HG02642 (cell line): ENCODE data around the gene FBXW2.
"Not testable (repeated sequence)": the region's sequence is repeated elsewhere in the genome, so short reads cannot be mapped to it uniquely, and the experiment has no call there.

ENCODE experiments used
- ATAC-seq: cut with Tn5 transposase; IDR thresholded peaks from one replicate; pipeline ENCODE4 v1.9.1; 2021; ENCODE audit warnings: mild to moderate bottlenecking; ENCODE audit not compliant: unreplicated experiment, poor library complexity

FBXW2 gene

GRCh38 chr9:120750421-120750820 lies 42.8 kb downstream of the FBXW2 start:
- ATAC-seq, result no peak

GRCh38 chr9:120746366-120746765 lies 46.9 kb downstream of the FBXW2 start:
- ATAC-seq, result not testable (repeated sequence)

DNA sequence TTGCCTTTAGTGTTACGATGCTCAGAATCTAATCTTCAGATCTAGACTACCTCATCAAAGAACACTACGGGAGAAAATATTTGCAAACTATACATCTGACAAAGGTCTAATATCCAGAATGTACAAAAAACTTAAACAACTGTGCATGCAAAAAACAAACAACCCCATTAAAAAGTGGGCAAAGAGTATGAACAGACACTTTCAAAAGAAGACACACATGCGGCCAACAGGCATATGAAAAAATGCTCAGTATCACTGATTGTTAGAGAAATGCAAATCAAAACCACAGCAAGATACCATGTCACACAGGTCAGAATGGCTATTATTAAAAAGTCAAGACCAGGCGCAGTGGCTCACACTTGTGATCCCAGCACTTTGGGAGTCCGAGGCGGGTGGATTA lies 47.9 kb downstream of the FBXW2 start:
- ATAC-seq, result no peak

DNA sequence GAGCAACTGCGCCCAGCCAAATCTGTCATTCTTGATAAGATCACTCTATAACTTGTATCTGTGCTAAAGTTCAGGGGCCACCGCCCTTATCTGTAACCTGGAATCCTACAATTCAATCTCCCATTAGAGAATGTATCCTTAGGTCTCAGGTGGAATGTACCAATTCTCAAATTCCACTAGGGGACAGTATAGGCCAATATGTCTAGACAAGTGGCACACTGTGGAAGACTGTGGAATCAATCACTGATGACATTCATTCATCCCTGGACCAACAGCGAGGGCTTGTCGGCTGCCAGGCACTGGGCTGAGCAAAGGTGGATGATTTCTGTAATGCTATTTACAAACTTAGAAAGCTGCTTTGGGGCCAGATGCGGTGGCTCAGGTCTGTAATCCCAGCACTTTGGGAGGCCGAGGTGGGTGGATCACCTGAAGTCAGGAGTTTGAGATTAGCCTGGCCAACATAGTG lies 50.2 kb downstream of the FBXW2 start:
- ATAC-seq, result no peak

DNA sequence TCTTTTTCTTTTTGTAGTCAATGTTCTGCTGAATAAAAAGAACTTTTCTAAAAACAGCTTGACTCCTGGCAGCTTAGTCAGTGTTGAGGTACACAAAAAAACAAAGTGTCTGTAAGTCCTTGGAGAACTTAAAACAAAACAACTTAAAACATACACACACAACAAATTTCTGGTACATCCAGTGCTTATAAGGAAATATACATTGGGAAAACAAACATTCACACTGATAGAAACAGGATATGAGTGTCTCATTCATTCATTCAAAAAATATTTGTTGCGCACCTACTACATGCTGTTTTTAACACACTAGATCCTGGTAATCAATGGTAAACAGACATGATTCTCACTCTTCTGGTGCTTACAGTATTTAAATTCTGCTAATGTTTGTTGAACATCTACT lies 51.5 kb downstream of the FBXW2 start:
- ATAC-seq, result no peak

GRCh38 chr9:120741191-120741590 lies 52.0 kb downstream of the FBXW2 start:
- ATAC-seq, result no peak

DNA sequence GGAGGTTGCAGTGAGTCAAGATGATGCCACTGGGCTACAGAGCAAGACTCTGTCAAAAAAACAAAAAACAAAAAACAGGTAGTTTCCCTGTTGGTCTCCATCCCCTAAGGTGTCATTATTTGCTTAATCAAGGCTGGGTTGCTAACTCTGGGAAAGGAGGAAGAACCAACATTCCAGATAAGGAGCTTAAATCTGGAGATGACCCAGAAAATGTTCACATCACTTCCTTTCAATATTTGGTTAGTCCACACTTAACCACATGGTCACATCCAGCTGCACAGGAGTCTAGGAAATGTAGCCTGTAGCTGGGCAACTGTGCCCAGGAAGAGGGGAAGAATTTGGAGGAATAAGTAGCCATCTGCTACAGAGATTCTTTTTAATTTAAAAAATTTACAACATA lies 53.1 kb downstream of the FBXW2 start:
- no peak for ATAC-seq

DNA sequence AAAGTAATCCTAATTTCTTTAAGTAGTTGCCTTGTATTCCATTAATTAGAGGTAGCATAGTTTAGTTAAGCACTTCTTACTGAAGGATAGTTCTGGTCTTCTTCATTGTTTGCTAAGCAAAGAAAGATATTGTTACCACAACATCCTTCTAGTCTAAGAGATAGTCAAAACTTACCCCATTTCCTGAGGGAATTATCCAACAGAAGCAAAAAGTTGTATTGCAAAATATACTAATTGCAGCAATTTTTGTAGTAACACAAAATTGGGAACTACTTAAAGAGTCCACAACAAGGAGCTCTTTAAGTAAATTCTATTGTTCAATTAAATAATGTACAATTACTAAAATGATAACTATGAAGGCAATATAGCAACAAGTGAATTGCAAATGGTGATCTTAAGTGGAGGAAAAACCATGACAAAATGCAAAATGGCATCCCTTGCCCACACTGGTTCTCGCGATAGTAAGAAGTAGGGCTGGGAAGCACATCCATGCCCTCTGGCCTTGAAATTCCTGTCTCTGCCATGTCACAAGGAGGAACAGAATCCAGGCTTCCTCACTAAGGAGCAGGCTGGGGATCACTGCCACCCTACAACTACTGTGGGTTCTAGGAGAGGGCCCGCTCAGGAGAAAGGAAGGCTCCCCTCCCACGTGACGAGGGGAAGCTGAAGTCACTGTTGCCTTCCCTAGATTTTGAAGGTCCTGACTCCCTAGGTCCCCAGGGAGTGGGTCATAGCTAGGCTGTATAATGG lies 55.6 kb downstream of the FBXW2 start:
- ATAC-seq, result no peak

DNA sequence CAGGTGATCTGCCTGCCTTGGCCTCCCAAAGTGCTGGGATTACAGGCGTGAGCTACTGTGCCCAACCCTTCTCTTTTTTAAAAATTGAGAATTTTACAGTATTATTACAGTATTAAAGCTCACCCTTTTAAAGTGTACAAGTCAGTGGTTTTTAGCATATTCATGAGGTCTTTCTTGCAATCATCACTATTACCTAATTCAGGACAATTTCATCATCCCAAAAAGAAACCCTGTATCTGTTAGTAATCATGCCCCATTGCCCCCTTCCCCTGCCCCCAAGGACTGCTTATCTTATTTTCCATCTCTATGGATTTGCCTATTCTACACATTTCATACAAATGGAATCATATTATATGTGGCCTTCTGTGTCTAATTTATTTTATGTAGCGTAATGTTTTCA lies 56.3 kb downstream of the FBXW2 start:
- no peak for ATAC-seq

DNA sequence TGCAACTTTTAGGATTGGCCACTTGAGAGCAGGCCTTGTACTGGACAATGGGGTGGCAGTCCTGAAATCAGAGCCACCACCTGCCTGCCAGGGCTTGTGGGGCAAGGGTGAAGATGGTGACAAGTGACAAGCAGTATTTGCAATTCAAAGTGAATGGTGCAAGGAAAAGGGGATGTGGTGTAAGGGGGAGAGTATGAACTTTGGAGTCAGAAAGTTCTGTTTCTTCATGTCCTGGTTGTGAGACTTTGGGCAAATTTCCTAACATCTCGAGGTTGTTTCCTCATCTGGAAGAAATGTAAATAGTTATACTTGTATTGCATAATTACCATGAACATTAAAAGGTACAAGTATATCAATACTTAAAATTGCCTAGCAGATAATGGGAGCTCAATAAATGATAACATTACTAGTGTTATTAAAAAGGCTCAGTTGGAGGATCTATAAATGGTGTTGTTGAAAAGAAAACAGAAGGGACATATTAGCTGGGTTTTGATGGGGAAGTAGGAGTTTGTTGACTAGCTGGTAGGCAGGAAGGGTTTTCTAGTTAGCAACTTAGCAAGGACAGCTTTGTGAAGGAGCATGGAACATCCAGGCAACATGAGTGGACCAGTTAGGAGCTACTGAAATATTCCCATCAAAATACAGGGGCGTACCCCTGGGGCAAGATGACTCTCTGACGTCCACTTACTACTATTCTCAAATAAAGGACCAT lies 57.6 kb downstream of the FBXW2 start:
- ATAC-seq, result peak; percentile 45

DNA sequence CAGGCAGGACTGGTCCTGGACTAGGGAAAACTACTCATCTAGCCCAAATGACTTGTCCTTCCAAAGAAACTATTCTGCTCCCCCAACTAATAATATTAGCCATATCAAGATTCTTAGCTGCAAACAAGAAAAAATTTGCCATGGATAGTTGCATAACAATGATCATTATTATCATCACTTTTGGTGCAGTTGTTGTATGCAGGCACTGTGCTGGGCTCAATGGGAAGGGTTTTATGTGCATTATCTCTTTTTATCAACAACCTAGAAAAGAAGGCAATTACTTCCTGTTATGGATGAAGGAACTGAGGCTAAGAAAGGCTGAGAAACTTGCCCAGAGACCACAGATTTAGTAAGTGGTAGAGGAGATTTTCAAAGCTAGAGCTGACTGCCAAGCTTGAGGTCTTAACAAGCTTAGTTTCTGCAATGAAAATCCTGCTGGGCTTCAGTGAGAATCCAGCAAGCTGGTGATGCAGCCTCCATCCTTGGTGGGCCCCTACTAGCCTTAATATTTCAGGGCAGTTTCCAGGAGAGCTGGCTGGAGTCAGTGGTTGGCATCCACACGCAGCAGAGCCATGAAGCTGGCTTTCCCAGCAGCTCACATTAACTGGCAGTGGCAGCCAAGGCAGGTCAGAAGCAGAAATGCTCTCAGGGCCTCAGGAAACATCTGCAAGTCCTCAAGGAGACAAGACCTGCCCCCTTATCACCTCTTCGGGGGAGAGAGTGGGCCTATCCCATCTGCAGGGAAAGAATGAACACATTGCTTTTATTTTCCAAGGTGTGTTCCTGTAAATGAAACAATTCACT lies 58.4 kb downstream of the FBXW2 start:
- ATAC-seq, result no peak

- no peak for ATAC-seq
Measured at GRCh38 chr9:120733190-120733589, 60.0 kb downstream of the FBXW2 start.

GRCh38 chr9:120730654-120731514 lies 62.3 kb downstream of the FBXW2 start:
- ATAC-seq, result no peak

- no peak for ATAC-seq
Measured at GRCh38 chr9:120729791-120730241, 63.4 kb downstream of the FBXW2 start.

DNA sequence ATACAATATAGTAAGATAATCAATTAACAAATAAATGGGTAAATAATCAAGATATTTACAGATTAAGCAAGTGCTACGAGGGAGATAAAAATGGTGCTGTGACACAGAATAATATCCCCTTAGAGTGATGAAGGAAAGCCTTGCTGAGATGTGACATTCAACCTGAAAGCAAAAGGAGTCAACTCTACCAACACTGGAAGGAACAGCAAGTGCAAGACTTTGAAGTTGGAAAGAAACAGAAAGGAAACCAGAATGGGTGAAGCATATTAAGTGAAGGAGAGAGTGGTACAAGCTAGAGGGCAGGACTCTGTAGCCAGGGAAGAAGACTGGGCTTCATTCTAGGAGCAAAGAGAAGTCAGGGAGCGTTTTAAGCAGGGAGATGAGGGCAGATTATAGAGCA lies 66.7 kb downstream of the FBXW2 start:
- ATAC-seq, result no peak

DNA sequence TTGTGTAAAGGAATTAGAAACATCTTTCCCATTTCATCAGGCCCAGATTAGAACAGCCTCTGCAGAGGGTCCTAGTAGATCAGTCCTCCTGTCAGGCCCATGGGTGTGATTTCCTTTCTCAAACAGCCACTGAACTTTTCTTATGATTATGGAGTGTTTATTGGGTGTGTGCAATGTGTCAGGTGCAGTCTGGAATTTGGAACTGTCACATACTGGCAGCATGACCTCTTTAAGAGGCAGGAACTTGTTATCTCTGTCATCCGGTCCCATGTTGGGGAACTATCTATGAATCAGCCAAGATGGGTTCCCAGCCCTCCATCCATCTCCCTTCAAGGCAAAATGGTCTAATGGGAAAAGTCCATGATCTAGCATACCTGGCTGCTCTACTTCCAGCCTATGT lies 67.3 kb downstream of the FBXW2 start:
- ATAC-seq, result no peak

DNA sequence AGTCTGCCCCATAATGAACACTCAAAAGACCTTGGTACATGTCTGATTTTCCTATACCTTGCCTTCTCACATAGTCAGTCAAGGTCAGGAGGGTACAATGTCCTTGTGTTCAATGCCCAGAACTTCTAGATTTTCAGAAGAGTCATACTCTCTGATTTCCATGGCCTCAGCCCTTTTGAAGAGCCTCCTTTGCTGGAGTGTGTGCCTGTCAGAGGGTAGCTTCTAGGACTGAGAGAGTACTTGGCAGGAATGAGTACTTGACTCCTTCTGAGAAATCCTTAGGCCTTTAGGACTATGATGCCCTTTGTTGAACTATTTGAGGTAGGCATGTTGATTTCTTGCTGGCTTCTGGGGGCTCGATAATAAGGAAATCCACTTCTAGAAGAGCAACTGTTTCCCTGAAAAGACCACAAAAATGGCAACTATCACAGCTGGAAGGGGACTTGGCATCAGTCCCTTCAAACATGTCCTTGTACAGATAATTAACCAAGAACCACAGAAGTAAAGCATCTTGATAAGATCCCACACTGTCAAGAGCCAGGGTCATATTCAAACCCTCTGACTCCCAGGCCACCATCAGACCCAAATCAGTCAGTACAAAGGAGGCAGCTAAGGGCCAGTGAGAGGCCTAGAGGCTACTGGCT lies 68.3 kb downstream of the FBXW2 start:
- ATAC-seq, result no peak

DNA sequence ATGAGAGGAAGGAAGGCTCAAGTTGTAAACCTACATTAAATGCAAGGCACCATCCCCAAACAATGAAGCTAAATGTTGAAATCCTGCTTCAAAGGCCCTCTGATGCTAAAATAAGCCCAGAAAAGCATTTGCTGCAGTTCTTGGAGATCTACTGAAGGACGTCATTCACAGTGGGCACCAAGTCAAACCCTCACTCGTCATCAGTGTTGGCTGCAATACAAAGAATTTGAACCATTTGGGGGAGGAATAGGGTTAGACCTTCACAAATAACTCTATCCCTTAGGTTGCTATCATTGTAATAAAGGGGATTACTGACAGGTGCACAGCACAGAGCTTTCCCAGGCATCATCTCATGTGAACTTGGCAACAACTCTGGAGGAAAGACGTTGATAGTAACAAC lies 69.7 kb downstream of the FBXW2 start:
- no peak for ATAC-seq

- no peak for ATAC-seq
Measured at GRCh38 chr9:120720404-120720803, 72.8 kb downstream of the FBXW2 start.

DNA sequence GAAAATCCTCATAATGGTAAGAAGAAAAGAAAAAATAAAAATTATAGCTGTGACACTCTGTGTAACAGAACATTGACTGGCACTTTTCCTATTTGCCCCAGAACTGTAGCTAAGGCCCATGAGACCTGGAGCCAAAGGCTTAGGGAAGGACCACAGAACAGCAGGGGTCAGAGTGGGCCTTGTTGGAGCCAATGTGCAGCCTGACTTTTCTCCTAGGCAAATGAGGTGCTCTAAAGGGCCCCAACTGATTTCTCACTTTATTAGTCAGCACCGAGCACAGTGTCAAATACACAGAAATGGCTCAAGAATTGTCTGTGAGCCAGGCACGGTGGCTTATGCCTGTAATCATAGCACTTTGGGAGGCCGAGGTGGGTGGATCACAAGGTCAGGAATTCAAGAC lies 74.9 kb downstream of the FBXW2 start:
- ATAC-seq, result no peak
